DMS153 treated with DMSO at 0.1 percent for 48 hours (cell line): Measurements from ENCODE around the gene FBL.
A peak's percentile ranks its signal among the peaks of the same experiment; 100 is the strongest.

Experiments
- DNase-seq: peaks from one replicate; lab custom pipeline; 2025; ENCODE audit not compliant: unreplicated experiment; lab: John Stamatoyannopoulos, UW

Gene FBL

GRCh38 chr19:39843919-39844793 is 2.0 kb downstream of the FBL start:
- DNase-seq: no peak

- no peak for DNase-seq
These were observed 3.3 kb downstream of the FBL start for GRCh38 chr19:39842693-39843435.

GRCh38 chr19:39841041-39841440 is 5.1 kb downstream of the FBL start:
- DNase-seq: no peak

GRCh38 chr19:39840492-39840891 is 5.7 kb downstream of the FBL start:
- DNase-seq: no peak

- no peak for DNase-seq
These were observed 6.4 kb downstream of the FBL start for GRCh38 chr19:39839678-39840327.

GRCh38 chr19:39838569-39838968 is 7.6 kb downstream of the FBL start:
- no peak for DNase-seq

- DNase-seq: no peak
These were observed 8.2 kb downstream of the FBL start for GRCh38 chr19:39837978-39838377.

- no peak for DNase-seq
These were observed 11.8 kb downstream of the FBL start for GRCh38 chr19:39834287-39834841.

GRCh38 chr19:39833464-39834286 is 12.5 kb downstream of the FBL start, which contains the start of gene DYRK1B:
Gene DYRK1B, minus strand, starts transcription at chr19:39834162. Its CDS starts 2,295 bp downstream, at chr19:39831867.
- DNase-seq: peak; percentile 93

GRCh38 chr19:39833160-39833463 is 13.1 kb downstream of the FBL start:
- no peak for DNase-seq

- DNase-seq: no peak
These were observed 13.7 kb downstream of the FBL start for GRCh38 chr19:39832341-39833083.

- DNase-seq: no peak
These were observed 14.5 kb downstream of the FBL start for GRCh38 chr19:39831679-39832078.

- DNase-seq: no peak
These were observed 15.3 kb downstream of the FBL start for GRCh38 chr19:39830847-39831246.

- no peak for DNase-seq
These were observed 15.8 kb downstream of the FBL start for GRCh38 chr19:39830406-39830805.

- no peak for DNase-seq
These were observed 16.4 kb downstream of the FBL start for GRCh38 chr19:39829702-39830275.

GRCh38 chr19:39828654-39829032 is 17.5 kb downstream of the FBL start:
- no peak for DNase-seq

- DNase-seq: peak; percentile 53
These were observed 18.0 kb downstream of the FBL start for GRCh38 chr19:39828015-39828653.

- DNase-seq: no peak
These were observed 19.0 kb downstream of the FBL start for GRCh38 chr19:39827216-39827615.

- no peak for DNase-seq
These were observed 19.8 kb downstream of the FBL start for GRCh38 chr19:39826311-39826945.
